NCI-H2107 (cell line): ENCODE results near the gene CETN2.
"Not testable (repeated sequence)": the region's sequence is repeated elsewhere in the genome, so short reads cannot be mapped to it uniquely, and the experiment has no call there.

ENCODE experiments used
- DNase-seq: peaks from one replicate; lab custom pipeline; 2025; lab: John Stamatoyannopoulos, UW

CETN2 gene

GRCh38 chrX:152830312-152831305 lies at the start of gene CETN2, which contains the start of gene NSDHL:
CETN2 (minus strand) TSS chrX:152830757; CDS start chrX:152830710, 47 bp downstream.
NSDHL (plus strand) TSS chrX:152831063; CDS start chrX:152846325, 15,262 bp downstream.
- peak; percentile 97 for DNase-seq

- DNase-seq: no peak
Measured at GRCh38 chrX:152878976-152879755, 48.6 kb upstream of the CETN2 start.

GRCh38 chrX:152876931-152877840 lies 46.6 kb upstream of the CETN2 start:
- DNase-seq: no peak

GRCh38 chrX:152873361-152873760 lies 42.8 kb upstream of the CETN2 start:
- no peak for DNase-seq

- DNase-seq: no peak
Measured at GRCh38 chrX:152872522-152872921, 42.0 kb upstream of the CETN2 start.

GRCh38 chrX:152871260-152871659 lies 40.7 kb upstream of the CETN2 start:
- DNase-seq: no peak

GRCh38 chrX:152869972-152870371 lies 39.4 kb upstream of the CETN2 start:
- DNase-seq: no peak

GRCh38 chrX:152866386-152866785 lies 35.8 kb upstream of the CETN2 start:
- no peak for DNase-seq

- no peak for DNase-seq
Measured at GRCh38 chrX:152865232-152865920, 34.8 kb upstream of the CETN2 start.

- no peak for DNase-seq
Measured at GRCh38 chrX:152861826-152862225, 31.3 kb upstream of the CETN2 start.

- no peak for DNase-seq
Measured at GRCh38 chrX:152861116-152861515, 30.6 kb upstream of the CETN2 start.

GRCh38 chrX:152853986-152854385 lies 23.4 kb upstream of the CETN2 start:
- no peak for DNase-seq

- DNase-seq: no peak
Measured at GRCh38 chrX:152850465-152850864, 19.9 kb upstream of the CETN2 start.

GRCh38 chrX:152847281-152847680 lies 16.7 kb upstream of the CETN2 start:
- DNase-seq: no peak

GRCh38 chrX:152845618-152846240 lies 15.2 kb upstream of the CETN2 start:
- DNase-seq: no peak

- no peak for DNase-seq
Measured at GRCh38 chrX:152844256-152844655, 13.7 kb upstream of the CETN2 start.

- no peak for DNase-seq
Measured at GRCh38 chrX:152843852-152844251, 13.3 kb upstream of the CETN2 start.

GRCh38 chrX:152842772-152843338 lies 12.3 kb upstream of the CETN2 start:
- DNase-seq: no peak

GRCh38 chrX:152835470-152835869 lies 4.9 kb upstream of the CETN2 start:
- not testable (repeated sequence) for DNase-seq

GRCh38 chrX:152833378-152833777 lies 2.8 kb upstream of the CETN2 start:
- DNase-seq: no peak
